ENCODE results near the gene NAT16. TPM values are rescaled to one million over a fixed set of nuclear protein-coding genes. Genes with fewer than 3 reads are reported as not detected.

Gene NAT16
- total and polyA plus RNA-seq, 2 of the 13 experiments (the other 11 are each of a cell fraction or from before 2014, with no cell fraction given): 0.04 TPM; not detected in 1

DNA sequence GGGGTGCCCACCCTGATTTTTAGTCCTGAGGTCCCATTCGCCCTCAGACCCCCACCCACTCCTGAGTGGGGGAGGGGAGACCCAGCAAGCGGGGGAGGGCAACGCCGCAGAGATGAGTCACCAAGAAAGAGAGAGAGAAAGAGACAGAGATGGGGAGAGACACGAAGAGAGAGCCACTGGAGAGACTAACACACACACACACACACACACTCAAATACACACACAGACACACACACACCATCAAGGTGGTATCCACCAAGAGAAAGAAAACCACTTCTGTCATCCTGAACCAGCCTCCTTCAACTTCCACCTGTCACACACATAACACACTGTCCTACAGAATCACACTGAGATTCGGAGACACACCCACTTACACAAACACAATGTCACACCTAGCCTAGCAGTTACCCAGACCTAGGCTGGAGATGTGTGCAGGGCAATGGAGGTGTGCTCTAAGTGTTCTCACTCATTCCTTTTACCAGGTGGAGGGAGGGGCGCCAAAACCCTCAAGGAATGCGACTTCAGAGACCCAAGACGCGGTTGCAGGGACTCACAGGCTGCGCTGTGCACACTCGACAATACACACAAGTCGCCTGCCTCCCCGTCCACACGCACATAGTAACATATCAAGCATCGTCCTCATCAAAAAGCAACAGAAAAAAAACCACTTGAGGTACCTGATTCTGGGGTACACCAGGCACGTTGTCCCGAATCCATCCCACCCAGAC, 10.8 kb downstream of the NAT16 start:
- CTCF ChIA-PET (ENCODE audit: low intra/inter-chr PET ratio, low total read pairs): interaction anchor here (1.4 to 2.7 kb wide), 2 partner anchors 25 to 75 kb away, joined by 7 to 14 read pairs; no protein-coding TSS in a partner anchor
- Histone ChIP-seq H3K79me2 (ENCODE audit: insufficient read depth, low read length) (no peaks in the 10 kb centered on the region), H3K4me1 (ENCODE audit: insufficient read depth, low read length) (peaks cover 56% of the 10 kb centered on the region), H2AFZ (ENCODE audit: low read length) (no peak overlapping the region), H4K20me1 (ENCODE audit: insufficient read depth, low read length) (peaks cover 9% of the 10 kb centered on the region; the same call in 1 of the 2 replicates), H3K27me3 (ENCODE audit: control insufficient read depth in 1 of 2, insufficient read depth in 2 of 2, low read length in 2 of 2) (peaks cover 13 to 80% of the 10 kb centered on the region in 2 experiments), H3K4me2 (ENCODE audit: low read depth, low read length) (peak overlapping the region; percentile 36; the same call in 1 of the 2 replicates), H3K4me3 (replicated peaks in 1 of 3; ENCODE audit: insufficient read depth in 1 of 3, low read depth in 2 of 3, low read length in 3 of 3) (no peak overlapping the region), H3K9ac (ENCODE audit: insufficient read depth, low read depth, low read length) (no peak overlapping the region), H3K9me3 (ENCODE audit: low read length) (no peaks in the 10 kb centered on the region), H3K27ac (ENCODE audit: extremely low read length, insufficient read depth, low read length) (no peak overlapping the region), H3K36me3 (replicated peaks in 1 of 2; ENCODE audit: control insufficient read depth in 1 of 2, insufficient read depth in 2 of 2, low read length in 2 of 2) (no peaks in the 10 kb centered on the region)
- in situ Hi-C loops (cut with HindIII; ENCODE audit: extremely low pct_ligation_motif_present, low pct_unique_long_range_greater_than_20kb): no loop called here
- no TSS peak for BruUV-seq (replicated peaks)
- POLR2A ChIA-PET: interaction anchor here (0.9 kb wide), 1 partner anchor 26 kb away, joined by 3 read pairs; no protein-coding TSS in a partner anchor
- 0 out of 2 replicates have a peak, but pooled peaks have one; percentile 16 for TF ChIP-seq JUNB (CRISPR knock-in tag; IDR thresholded peaks at IDR 0.05; ENCODE audit: borderline replicate concordance)
- 0 out of 2 replicates have a peak, but pooled peaks have one; percentile 12 for TF ChIP-seq ZNF501 (CRISPR knock-in tag; IDR thresholded peaks at IDR 0.05)
- TF ChIP-seq, protein P1, sequence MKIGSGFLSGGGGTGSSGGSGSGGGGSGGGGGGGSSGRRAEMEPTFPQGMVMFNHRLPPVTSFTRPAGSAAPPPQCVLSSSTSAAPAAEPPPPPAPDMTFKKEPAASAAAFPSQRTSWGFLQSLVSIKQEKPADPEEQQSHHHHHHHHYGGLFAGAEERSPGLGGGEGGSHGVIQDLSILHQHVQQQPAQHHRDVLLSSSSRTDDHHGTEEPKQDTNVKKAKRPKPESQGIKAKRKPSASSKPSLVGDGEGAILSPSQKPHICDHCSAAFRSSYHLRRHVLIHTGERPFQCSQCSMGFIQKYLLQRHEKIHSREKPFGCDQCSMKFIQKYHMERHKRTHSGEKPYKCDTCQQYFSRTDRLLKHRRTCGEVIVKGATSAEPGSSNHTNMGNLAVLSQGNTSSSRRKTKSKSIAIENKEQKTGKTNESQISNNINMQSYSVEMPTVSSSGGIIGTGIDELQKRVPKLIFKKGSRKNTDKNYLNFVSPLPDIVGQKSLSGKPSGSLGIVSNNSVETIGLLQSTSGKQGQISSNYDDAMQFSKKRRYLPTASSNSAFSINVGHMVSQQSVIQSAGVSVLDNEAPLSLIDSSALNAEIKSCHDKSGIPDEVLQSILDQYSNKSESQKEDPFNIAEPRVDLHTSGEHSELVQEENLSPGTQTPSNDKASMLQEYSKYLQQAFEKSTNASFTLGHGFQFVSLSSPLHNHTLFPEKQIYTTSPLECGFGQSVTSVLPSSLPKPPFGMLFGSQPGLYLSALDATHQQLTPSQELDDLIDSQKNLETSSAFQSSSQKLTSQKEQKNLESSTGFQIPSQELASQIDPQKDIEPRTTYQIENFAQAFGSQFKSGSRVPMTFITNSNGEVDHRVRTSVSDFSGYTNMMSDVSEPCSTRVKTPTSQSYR (CRISPR knock-in tag; IDR thresholded peaks at IDR 0.05; ENCODE audit: borderline replicate concordance): peak; percentile 38; the same call in 1 of the 2 replicates
- TF ChIP-seq, protein P2, sequence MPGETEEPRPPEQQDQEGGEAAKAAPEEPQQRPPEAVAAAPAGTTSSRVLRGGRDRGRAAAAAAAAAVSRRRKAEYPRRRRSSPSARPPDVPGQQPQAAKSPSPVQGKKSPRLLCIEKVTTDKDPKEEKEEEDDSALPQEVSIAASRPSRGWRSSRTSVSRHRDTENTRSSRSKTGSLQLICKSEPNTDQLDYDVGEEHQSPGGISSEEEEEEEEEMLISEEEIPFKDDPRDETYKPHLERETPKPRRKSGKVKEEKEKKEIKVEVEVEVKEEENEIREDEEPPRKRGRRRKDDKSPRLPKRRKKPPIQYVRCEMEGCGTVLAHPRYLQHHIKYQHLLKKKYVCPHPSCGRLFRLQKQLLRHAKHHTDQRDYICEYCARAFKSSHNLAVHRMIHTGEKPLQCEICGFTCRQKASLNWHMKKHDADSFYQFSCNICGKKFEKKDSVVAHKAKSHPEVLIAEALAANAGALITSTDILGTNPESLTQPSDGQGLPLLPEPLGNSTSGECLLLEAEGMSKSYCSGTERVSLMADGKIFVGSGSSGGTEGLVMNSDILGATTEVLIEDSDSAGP (CRISPR knock-in tag; IDR thresholded peaks at IDR 0.05; ENCODE audit: borderline replicate concordance): 0 out of 2 replicates have a peak, but pooled peaks have one; percentile 4
- 0 out of 2 replicates have a peak, but pooled peaks have one; percentile 2 for TF ChIP-seq FOSL2 (CRISPR knock-in tag; IDR thresholded peaks at IDR 0.05)
- no peak for TF ChIP-seq RBFOX2 (IDR thresholded peaks at IDR 0.05; ENCODE audit: low read depth, low read length)
- no peak for FAIRE-seq
- WGBS (ENCODE audit: low lambda C conversion rate): 8% methylated on average over 17 of the region's 18 CpGs
- no peak for ATAC-seq
- no peak for DNase-seq (ENCODE audit: low spot score)
- intact Hi-C loops (cut with micrococcal nuclease; ENCODE audit: unreplicated experiment): loop anchor here (2.0 kb wide), 1 partner anchor 24 kb away; no protein-coding TSS in a partner anchor
